ENCODE results near the gene HSD11B2. TPM values are rescaled to one million over a fixed set of nuclear protein-coding genes. Genes with fewer than 3 reads are reported as not detected.

The HSD11B2 gene
- polyA plus RNA-seq, 4 donors: 49.6 to 57.9 (median 52.0) TPM

GRCh38 chr16:67468731-67469130 is 37.8 kb downstream of the HSD11B2 start:
- no peak for DNase-seq (ENCODE audit: low read depth in 4 of 4, low spot score in 3 of 4)

GRCh38 chr16:67470359-67470758 is 39.4 kb downstream of the HSD11B2 start:
- DNase-seq (ENCODE audit: low read depth in 4 of 4, low spot score in 3 of 4): no peak

- DNase-seq (ENCODE audit: low read depth in 4 of 4, low spot score in 3 of 4): no peak
Measured at GRCh38 chr16:67471758-67472384, 41.0 kb downstream of the HSD11B2 start.

GRCh38 chr16:67474551-67475455 is 43.9 kb downstream of the HSD11B2 start:
- DNase-seq (ENCODE audit: low read depth in 4 of 4, low spot score in 3 of 4): no peak

GRCh38 chr16:67477960-67478554 is 47.1 kb downstream of the HSD11B2 start:
- DNase-seq (ENCODE audit: low read depth in 4 of 4, low spot score in 3 of 4): no peak

GRCh38 chr16:67480833-67481560 is 50.1 kb downstream of the HSD11B2 start, which contains the start of gene ATP6V0D1:
TSS of gene ATP6V0D1 (minus strand) at chr16:67481157. CDS start at chr16:67481086, 71 bp downstream.
- peak; percentile 93 to 100 (median 95) for DNase-seq (ENCODE audit: low read depth in 4 of 4, low spot score in 3 of 4)

- DNase-seq (ENCODE audit: low read depth in 4 of 4, low spot score in 3 of 4): no peak
Measured at GRCh38 chr16:67481561-67482232, 50.8 kb downstream of the HSD11B2 start.

- no peak for DNase-seq (ENCODE audit: low read depth in 4 of 4, low spot score in 3 of 4)
Measured at GRCh38 chr16:67482233-67482924, 51.5 kb downstream of the HSD11B2 start.

- DNase-seq (ENCODE audit: low read depth in 4 of 4, low spot score in 3 of 4): no peak
Measured at GRCh38 chr16:67483150-67483549, 52.2 kb downstream of the HSD11B2 start, which contains the start of gene AGRP. TSS of gene AGRP (minus strand) at chr16:67483547. CDS start at chr16:67483398, 149 bp downstream.

GRCh38 chr16:67483731-67484525 is 53.0 kb downstream of the HSD11B2 start:
- DNase-seq (ENCODE audit: low read depth in 4 of 4, low spot score in 3 of 4): no peak

GRCh38 chr16:67486805-67487204 is 55.9 kb downstream of the HSD11B2 start:
- no peak for DNase-seq (ENCODE audit: low read depth in 4 of 4, low spot score in 3 of 4)

Other genes starting within 250 kb of the HSD11B2 start
- 10 to 100 TPM; 32.5 to 42.1 (median 36.5) TPM for gene MATCAP1, start 247.2 kb upstream of the HSD11B2 start, polyA plus RNA-seq (ENCODE audit: insufficient read length in 4 of 4)
- 1 to 10 TPM; 4.6 to 7.8 (median 5.3) TPM for gene EXOC3L1, start 241.0 kb upstream of the HSD11B2 start, polyA plus RNA-seq (ENCODE audit: insufficient read length in 4 of 4)
- 10 to 100 TPM; 58.6 to 64.1 (median 60.1) TPM for gene E2F4, start 239.0 kb upstream of the HSD11B2 start, polyA plus RNA-seq (ENCODE audit: insufficient read length in 4 of 4)
- 1 to 10 TPM; 4.1 to 7.5 (median 5.8) TPM for gene ELMO3, start 232.0 kb upstream of the HSD11B2 start, polyA plus RNA-seq (ENCODE audit: insufficient read length in 4 of 4)
- 10 to 100 TPM; 40.3 to 50.6 (median 41.4) TPM for gene TMEM208, start 204.0 kb upstream of the HSD11B2 start, polyA plus RNA-seq (ENCODE audit: insufficient read length in 4 of 4)
- 10 to 100 TPM; 33.4 to 49.1 (median 38.7) TPM for gene FHOD1, start 183.6 kb upstream of the HSD11B2 start, polyA plus RNA-seq (ENCODE audit: insufficient read length in 4 of 4)
- 1 to 10 TPM; 2.9 to 3.9 (median 3.4) TPM for gene SLC9A5, start 182.1 kb upstream of the HSD11B2 start, polyA plus RNA-seq (ENCODE audit: insufficient read length in 4 of 4)
- 10 to 100 TPM; 11.5 to 16.4 (median 13.8) TPM for gene PLEKHG4, start 151.6 kb upstream of the HSD11B2 start, polyA plus RNA-seq (ENCODE audit: insufficient read length in 4 of 4)
- gene KCTD19, start 104.4 kb upstream of the HSD11B2 start, polyA plus RNA-seq (ENCODE audit: insufficient read length in 4 of 4): 1 to 10 TPM in 1 of 4 donors, under 1 TPM in 3; 0.84 to 1.7 (median 0.88) TPM
- 1 to 10 TPM; 3.5 to 4.6 (median 3.9) TPM for gene LRRC36, start 104.3 kb upstream of the HSD11B2 start, polyA plus RNA-seq (ENCODE audit: insufficient read length in 4 of 4)
- gene TPPP3, start 37.6 kb upstream of the HSD11B2 start, polyA plus RNA-seq (ENCODE audit: insufficient read length in 4 of 4): 10 to 100 TPM; 51.7 to 75.7 (median 60.2) TPM
- 10 to 100 TPM; 13.2 to 16.8 (median 14.4) TPM for gene ZDHHC1, start 14.6 kb upstream of the HSD11B2 start, polyA plus RNA-seq (ENCODE audit: insufficient read length in 4 of 4)
- gene ATP6V0D1, start 50.0 kb downstream of the HSD11B2 start, polyA plus RNA-seq (ENCODE audit: insufficient read length in 4 of 4): 100 to 1,000 TPM in 1 of 4 donors, 10 to 100 TPM in 3; 82.6 to 104 (median 91.2) TPM
- gene AGRP, start 52.4 kb downstream of the HSD11B2 start, polyA plus RNA-seq (ENCODE audit: insufficient read length in 4 of 4): under 1 TPM in 2 of 4 donors, not detected in 2; 0.25 to 0.31 TPM
- gene RIPOR1, start 97.7 kb downstream of the HSD11B2 start, polyA plus RNA-seq (ENCODE audit: insufficient read length in 4 of 4): 100 to 1,000 TPM; 110 to 137 (median 117) TPM
- gene CTCF, start 131.4 kb downstream of the HSD11B2 start, polyA plus RNA-seq (ENCODE audit: insufficient read length in 4 of 4): 10 to 100 TPM; 77.8 to 89.6 (median 86.4) TPM
- 1 to 10 TPM in 2 of 4 donors, under 1 TPM in 2; 0.87 to 1.5 (median 1.1) TPM for gene CARMIL2, start 214.0 kb downstream of the HSD11B2 start, polyA plus RNA-seq (ENCODE audit: insufficient read length in 4 of 4)
- gene ACD, start 229.1 kb downstream of the HSD11B2 start, polyA plus RNA-seq (ENCODE audit: insufficient read length in 4 of 4): 10 to 100 TPM; 21.0 to 28.9 (median 23.4) TPM
- 1 to 10 TPM; 2.1 to 4.3 (median 3.2) TPM for gene PARD6A, start 229.8 kb downstream of the HSD11B2 start, polyA plus RNA-seq (ENCODE audit: insufficient read length in 4 of 4)
- gene ENKD1, start 235.6 kb downstream of the HSD11B2 start, polyA plus RNA-seq (ENCODE audit: insufficient read length in 4 of 4): 10 to 100 TPM; 20.4 to 31.1 (median 24.8) TPM
- 1 to 10 TPM; 2.7 to 4.6 (median 3.4) TPM for gene C16orf86, start 235.7 kb downstream of the HSD11B2 start, polyA plus RNA-seq (ENCODE audit: insufficient read length in 4 of 4)